ENCODE data around the gene MUC20.
"Not testable (repeated sequence)": the region's sequence is repeated elsewhere in the genome, so short reads cannot be mapped to it uniquely, and the experiment has no call there.

Gene MUC20, protein sequence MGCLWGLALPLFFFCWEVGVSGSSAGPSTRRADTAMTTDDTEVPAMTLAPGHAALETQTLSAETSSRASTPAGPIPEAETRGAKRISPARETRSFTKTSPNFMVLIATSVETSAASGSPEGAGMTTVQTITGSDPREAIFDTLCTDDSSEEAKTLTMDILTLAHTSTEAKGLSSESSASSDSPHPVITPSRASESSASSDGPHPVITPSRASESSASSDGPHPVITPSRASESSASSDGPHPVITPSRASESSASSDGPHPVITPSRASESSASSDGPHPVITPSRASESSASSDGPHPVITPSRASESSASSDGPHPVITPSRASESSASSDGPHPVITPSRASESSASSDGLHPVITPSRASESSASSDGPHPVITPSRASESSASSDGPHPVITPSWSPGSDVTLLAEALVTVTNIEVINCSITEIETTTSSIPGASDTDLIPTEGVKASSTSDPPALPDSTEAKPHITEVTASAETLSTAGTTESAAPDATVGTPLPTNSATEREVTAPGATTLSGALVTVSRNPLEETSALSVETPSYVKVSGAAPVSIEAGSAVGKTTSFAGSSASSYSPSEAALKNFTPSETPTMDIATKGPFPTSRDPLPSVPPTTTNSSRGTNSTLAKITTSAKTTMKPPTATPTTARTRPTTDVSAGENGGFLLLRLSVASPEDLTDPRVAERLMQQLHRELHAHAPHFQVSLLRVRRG

DNA sequence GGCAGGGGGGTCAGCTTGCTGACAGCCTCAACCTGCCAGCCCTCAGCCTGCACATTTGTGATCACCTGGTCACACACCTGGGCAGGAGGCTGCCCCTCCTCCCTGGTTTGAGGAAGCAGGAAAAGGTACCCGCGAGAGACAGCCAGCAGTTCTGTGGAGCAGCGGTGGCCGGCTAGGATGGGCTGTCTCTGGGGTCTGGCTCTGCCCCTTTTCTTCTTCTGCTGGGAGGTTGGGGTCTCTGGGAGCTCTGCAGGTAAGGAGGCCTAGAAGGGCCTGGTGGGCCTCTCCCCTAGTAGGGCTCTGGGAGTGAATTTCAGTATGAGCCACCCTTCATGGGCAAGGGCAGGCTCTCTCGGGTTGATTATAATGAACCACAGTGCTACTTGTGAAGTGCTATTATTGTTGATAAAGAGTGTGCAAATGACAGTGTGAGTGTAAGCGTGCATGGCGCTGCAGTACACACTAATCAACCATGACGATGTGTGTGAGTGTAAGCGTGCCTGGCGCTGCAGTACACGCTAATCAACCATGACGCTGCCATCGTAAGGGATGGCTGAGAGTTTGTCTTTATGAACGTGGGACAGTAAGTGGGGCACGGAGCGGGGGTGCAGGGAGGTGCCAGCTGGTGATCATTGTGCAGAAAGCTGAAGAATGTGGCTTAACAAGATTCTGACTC is at the start of gene MUC20:
Gene MUC20, plus strand, starts transcription at position 148 of the 676 bp plus-strand sequence. Its CDS starts 30 bp downstream, at position 178.
- H3K36me3 ChIP-seq; H3K27ac ChIP-seq; H3K27me3 ChIP-seq (ENCODE audit: insufficient read depth, low read depth, severe bottlenecking); H3K9me3 ChIP-seq (ENCODE audit: severe bottlenecking); H3K4me3 ChIP-seq (ENCODE audit: low read depth, low read length); DNase-seq: not testable (repeated sequence)

DNA sequence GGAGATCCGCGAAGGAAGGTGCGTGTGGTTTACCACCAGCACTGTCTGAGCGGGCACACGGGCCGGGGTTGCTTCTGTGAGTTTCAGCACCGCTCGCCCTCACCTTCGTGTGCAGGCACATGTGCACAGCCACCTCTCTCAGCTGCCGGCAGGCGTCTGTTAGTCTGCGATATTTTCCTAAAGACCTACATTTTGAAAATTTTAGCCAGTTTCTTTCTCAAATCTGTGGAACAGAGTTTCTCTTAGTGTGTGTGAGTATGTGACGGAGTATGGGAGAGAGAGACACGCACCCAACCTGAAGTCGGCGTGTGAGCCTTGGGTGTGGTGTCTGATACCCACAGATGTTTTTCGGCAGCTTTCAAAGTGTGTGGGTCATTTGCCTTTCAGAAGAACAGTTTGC is 49.5 kb upstream of the MUC20 start:
- not testable (repeated sequence) for H3K27ac ChIP-seq; H3K27me3 ChIP-seq (ENCODE audit: insufficient read depth, low read depth, severe bottlenecking); H3K4me3 ChIP-seq (ENCODE audit: low read depth, low read length); H3K36me3 ChIP-seq; DNase-seq; H3K9me3 ChIP-seq (ENCODE audit: severe bottlenecking)

DNA sequence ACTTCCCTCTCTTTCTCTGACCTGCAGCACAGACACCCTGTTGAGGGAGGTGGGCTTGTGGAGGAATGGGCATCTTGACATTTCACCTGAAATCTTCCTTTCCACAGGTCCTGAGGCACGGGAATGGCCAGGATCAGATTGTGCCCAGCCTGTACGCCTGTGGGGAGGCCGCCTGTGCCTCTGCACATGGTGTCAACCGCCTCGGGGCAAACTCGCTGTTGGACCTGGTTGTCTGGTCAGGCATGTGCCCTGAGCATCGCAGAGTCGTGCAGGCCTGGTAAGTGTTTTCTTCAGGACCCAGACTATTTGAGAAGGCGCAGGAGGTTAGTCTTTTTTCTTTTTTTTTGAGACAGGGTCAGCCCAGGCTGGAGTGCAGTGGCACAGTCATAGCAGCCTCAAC is 47.1 kb upstream of the MUC20 start:
- DNase-seq; H3K27ac ChIP-seq; H3K9me3 ChIP-seq (ENCODE audit: severe bottlenecking); H3K4me3 ChIP-seq (ENCODE audit: low read depth, low read length); H3K36me3 ChIP-seq; H3K27me3 ChIP-seq (ENCODE audit: insufficient read depth, low read depth, severe bottlenecking): not testable (repeated sequence)

DNA sequence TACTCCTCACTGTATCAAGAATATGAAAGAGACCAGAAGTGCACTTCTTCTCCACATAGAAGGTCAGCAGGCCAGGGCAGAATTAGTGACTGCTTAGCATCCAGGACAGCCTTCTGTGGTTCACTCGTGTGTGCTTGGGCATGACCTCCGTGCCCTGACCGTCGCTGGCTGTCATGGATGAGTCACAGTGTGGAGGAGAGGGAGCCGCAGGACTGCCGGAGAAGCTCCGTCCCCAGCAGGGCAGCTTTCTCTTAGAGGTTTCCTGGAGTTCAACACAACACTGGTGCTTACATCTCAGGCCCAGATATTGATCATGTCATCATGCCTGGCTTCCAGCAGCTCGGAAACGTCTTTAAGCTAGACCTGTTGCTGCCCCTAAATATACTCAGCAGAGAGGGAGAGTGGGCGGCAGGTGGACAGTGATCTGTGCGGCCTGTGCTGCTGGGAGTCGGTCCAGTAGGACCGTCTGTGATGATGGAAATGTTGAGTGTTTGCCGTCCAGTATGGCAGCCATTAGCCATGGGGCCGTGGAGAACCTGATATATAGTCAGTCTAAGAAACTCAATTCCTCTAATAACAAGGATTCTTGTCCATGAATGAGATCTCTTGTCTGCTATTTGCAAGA is 42.3 kb upstream of the MUC20 start:
- H3K9me3 ChIP-seq (ENCODE audit: severe bottlenecking); H3K4me3 ChIP-seq (ENCODE audit: low read depth, low read length); H3K27me3 ChIP-seq (ENCODE audit: insufficient read depth, low read depth, severe bottlenecking); H3K36me3 ChIP-seq; H3K27ac ChIP-seq; DNase-seq: not testable (repeated sequence)

DNA sequence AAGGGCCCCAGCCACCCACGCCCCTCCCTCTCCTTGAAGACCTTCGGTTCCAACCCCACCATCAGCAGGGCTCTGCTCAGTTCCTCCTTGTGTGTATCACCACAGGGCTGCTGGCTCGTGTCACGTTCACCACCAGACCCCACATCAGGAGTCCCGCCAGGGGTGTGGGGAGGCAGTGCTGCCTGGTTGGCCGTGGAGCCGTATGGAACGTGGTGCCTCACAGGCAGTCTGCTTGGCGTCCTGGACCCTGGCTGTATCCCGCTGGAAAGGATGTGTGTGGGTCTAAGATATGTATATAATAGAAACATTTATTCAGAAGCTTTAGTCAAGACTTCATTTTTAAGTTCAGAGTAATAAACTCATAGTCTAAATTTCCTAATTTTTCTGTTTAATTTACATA is 40.1 kb upstream of the MUC20 start:
- not testable (repeated sequence) for H3K4me3 ChIP-seq (ENCODE audit: low read depth, low read length); DNase-seq; H3K36me3 ChIP-seq; H3K27ac ChIP-seq; H3K27me3 ChIP-seq (ENCODE audit: insufficient read depth, low read depth, severe bottlenecking); H3K9me3 ChIP-seq (ENCODE audit: severe bottlenecking)

DNA sequence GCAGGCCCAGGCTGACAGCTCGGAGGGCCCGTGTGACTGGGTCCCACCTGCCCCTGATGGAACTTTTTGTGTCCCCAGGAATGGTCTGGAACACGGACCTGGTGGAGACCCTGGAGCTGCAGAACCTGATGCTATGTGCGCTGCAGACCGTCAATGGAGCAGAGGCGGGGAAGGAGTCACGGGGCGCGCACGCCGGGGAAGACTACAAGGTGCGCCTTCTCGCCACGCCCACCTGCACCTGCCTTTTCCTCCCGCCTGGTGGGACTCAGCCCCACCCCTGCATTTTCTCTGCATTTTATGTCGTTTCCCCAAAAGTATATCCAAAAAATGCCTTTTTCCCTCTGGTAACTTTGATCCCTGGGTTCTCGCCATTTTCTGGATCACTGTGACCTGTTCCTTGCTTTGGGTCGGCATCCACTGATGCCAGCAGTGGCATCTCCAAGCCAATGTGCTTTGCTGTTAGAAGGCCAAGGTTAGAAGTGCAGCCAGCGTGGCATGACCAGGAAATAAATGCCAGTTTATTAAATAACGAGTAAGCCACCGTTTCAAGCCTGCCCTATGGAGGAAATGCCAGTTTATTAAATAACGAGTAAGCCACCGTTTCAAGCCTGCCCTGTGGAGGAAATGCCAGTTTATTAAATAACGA is 39.2 kb upstream of the MUC20 start:
- not testable (repeated sequence) for H3K27me3 ChIP-seq (ENCODE audit: insufficient read depth, low read depth, severe bottlenecking); H3K36me3 ChIP-seq; DNase-seq; H3K27ac ChIP-seq; H3K9me3 ChIP-seq (ENCODE audit: severe bottlenecking); H3K4me3 ChIP-seq (ENCODE audit: low read depth, low read length)

DNA sequence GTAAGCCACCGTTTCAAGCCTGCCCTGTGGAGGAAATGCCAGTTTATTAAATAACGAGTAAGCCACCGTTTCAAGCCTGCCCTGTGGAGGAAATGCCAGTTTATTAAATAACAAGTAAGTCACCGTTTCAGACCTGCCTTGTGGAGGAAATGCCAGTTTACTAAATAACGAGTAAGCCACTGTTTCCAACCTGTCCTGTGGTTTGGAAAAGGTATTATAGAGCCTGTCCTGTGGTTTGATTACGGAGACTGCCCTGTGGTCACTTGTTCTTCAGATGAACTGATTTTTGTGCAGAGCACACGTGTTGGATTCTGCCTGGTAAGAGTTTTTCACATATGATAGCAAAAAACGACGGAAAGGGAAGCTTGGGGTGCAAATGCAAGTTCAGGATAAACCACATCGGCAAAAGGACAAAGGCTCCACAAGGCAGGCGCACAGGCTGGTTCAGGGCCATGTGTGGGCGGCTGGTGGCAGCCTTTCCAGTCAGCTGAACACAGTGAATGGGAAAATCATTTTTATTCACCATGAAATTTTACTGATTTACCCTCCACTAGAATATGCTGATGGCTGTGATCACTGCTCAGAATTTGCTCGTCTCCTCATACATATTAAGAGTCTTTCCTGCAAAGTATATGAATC is 38.6 kb upstream of the MUC20 start:
- DNase-seq; H3K27ac ChIP-seq; H3K27me3 ChIP-seq (ENCODE audit: insufficient read depth, low read depth, severe bottlenecking); H3K36me3 ChIP-seq; H3K9me3 ChIP-seq (ENCODE audit: severe bottlenecking); H3K4me3 ChIP-seq (ENCODE audit: low read depth, low read length): not testable (repeated sequence)

DNA sequence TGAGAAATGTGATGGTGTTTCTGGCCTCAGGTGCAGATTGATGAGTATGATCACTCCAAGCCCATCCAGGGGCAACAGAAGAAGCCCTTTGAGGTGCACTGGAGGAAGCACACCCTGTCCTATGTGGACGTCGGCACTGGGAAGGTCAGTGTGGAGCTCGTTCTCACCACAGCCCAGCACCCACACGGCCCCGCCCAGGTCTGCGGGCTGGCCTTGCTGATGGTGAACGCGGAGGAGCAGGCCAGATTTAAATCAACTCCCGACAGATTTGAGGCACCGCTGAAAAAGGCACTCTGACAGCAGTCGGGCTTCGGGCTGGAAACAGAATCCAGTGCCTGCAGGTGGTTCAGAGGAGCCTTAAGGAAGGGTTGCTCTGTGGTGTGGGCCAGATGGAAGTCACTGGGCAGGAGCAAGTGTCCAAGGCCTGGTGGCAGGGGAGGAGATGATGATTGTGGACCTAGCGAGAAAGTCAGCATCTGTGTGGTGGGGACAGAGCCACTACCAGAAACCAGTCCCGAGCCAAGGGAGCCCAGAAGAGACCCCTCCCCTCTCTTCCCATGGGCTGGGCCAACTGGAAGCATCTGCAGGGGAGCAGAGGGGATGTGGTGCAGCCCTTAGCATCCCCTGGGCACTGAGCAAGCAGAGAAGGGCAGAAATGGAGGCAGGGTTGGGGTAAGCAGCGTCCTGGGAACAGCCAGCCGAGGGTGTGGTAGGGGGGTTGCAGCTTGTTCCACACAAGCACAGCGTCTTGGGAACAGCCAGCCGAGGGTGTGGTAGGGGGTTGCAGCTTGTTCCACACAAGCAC is 36.9 kb upstream of the MUC20 start:
- H3K27ac ChIP-seq; DNase-seq; H3K9me3 ChIP-seq (ENCODE audit: severe bottlenecking); H3K27me3 ChIP-seq (ENCODE audit: insufficient read depth, low read depth, severe bottlenecking); H3K4me3 ChIP-seq (ENCODE audit: low read depth, low read length); H3K36me3 ChIP-seq: not testable (repeated sequence)

DNA sequence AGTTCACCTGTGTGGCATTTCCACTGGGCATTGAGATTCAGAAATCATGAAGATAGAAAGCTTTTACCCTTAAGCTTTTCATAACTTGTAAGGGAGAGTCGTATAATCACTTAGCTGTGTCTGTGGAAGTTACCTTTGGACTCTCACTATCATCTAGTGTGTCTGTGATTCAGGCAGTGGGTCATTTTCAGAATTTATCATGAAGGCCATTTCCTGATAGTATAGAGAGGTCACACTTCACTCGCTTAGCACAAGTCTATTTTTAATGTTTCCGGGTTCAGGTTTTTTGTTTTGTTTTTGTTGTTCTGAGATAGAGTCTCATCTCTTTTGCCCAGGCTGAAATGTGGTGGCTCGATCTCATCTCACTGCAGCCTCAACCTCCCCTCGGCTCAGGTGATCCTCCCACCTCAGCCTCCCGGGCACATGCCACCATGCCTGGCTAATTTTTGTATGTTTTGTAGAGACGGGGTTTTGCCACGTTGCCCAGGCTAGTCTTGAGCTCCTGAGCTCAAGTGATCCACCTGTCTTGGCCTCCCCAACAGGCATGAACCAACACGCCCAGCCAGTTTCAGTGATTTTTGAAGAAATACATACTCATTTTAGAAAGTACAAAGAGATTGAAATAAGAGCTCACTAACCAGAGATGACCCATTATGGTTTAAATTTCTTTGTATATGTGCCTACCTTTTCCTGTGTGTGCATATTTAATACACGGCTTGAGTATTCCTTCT is 36.1 kb upstream of the MUC20 start:
- not testable (repeated sequence) for H3K36me3 ChIP-seq; H3K9me3 ChIP-seq (ENCODE audit: severe bottlenecking); DNase-seq; H3K4me3 ChIP-seq (ENCODE audit: low read depth, low read length); H3K27ac ChIP-seq; H3K27me3 ChIP-seq (ENCODE audit: insufficient read depth, low read depth, severe bottlenecking)

DNA sequence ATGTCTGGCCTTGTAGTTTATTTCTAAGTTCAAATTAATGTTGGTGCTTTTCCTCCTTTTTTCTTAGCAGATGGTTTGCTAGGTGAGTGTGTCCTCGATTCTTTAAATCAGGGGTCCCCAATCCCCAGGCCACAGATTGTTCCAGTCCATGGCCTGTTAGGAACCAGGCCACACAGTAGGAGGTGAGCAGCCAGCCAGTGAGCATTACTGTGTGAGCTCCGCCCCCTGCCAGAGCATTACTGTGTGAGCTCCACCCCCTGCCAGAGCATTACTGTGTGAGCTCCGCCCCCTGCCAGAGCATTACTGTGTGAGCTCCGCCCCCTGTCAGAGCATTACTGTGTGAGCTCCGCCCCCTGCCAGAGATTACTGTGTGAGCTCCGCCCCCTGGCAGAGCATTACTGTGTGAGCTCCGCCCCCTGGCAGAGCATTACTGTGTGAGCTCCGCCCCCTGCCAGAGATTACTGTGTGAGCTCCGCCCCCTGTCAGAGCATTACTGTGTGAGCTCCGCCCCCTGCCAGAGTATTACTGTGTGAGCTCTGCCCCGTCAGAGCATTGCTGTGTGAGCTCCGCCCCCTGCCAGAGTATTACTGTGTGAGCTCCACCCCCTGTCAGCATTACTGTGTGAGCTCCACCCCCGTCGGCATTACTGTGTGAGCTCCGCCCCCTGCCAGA is 34.1 kb upstream of the MUC20 start:
- not testable (repeated sequence) for H3K27me3 ChIP-seq (ENCODE audit: insufficient read depth, low read depth, severe bottlenecking); H3K9me3 ChIP-seq (ENCODE audit: severe bottlenecking); H3K4me3 ChIP-seq (ENCODE audit: low read depth, low read length); DNase-seq; H3K27ac ChIP-seq; H3K36me3 ChIP-seq

DNA sequence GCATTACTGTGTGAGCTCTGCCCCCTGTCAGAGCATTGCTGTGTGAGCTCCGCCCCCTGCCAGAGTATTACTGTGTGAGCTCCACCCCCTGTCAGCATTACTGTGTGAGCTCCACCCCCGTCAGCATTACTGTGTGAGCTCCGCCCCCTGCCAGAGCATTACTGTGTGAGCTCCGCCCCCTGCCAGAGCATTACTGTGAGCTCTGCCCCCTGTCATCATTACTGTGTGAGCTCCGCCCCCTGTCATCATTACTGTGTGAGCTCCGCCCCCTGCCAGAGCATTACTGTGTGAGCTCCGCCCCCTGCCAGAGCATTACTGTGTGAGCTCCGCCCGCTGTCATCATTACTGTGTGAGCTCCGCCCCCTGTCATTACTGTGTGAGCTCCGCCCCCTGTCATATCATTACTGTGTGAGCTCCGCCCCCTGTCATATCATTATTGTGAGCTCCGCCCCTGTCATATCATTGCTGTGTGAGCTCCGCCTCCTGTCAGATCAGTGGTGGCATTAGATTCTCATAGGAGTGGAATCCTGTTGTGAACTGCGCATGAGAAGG is 33.5 kb upstream of the MUC20 start:
- H3K9me3 ChIP-seq (ENCODE audit: severe bottlenecking); H3K27me3 ChIP-seq (ENCODE audit: insufficient read depth, low read depth, severe bottlenecking); H3K4me3 ChIP-seq (ENCODE audit: low read depth, low read length); H3K36me3 ChIP-seq; H3K27ac ChIP-seq: not testable (repeated sequence)
- DNase-seq: peak; percentile 27

All from WERI-Rb-1 (cell line).